Endothelial cell of umbilical vein (primary cell): Measurements from ENCODE around the gene KCNH1.

Source experiments
- EZH2 ChIP-seq: IDR thresholded peaks from 2 replicates; pipeline ENCODE4 v1.6.1; 2012; ENCODE audit warnings: borderline replicate concordance, low read depth, mild to moderate bottlenecking, moderate library complexity, low read length, inconsistent platforms; ENCODE audit not compliant: severe bottlenecking
- FOS ChIP-seq: IDR thresholded peaks from 2 replicates; pipeline ENCODE4 v1.6.1; 2011; ENCODE audit warnings: mild to moderate bottlenecking, low read length, moderate library complexity, borderline replicate concordance; ENCODE audit not compliant: insufficient read depth
- GATA2 ChIP-seq: IDR thresholded peaks from 2 replicates; pipeline ENCODE4 v1.7.0; 2011; ENCODE audit warnings: low read depth, mild to moderate bottlenecking, moderate library complexity, mixed read lengths, low read length; ENCODE audit not compliant: insufficient read length, insufficient read depth
- JUN ChIP-seq: IDR thresholded peaks from 2 replicates; pipeline ENCODE4 v1.6.1; 2011; ENCODE audit warnings: borderline replicate concordance, low read depth; ENCODE audit not compliant: insufficient read length, insufficient read depth
- MAX ChIP-seq: IDR thresholded peaks from 2 replicates; pipeline ENCODE4 v1.6.1; 2011; ENCODE audit not compliant: insufficient read depth, insufficient read length
- MYC ChIP-seq: IDR thresholded peaks from one replicate; pipeline ENCODE4 v1.6.1; 2011; ENCODE audit warnings: mild to moderate bottlenecking, low read depth, low read length
- POLR2A ChIP-seq: IDR thresholded peaks from 2 replicates; pipeline ENCODE4 v1.6.1; 2012; ENCODE audit warnings: low read depth, mild to moderate bottlenecking, control low read depth, low read length
- POLR2AphosphoS5 ChIP-seq: IDR thresholded peaks from 2 replicates; pipeline ENCODE4 v1.6.1; 2012; ENCODE audit warnings: low read depth, mild to moderate bottlenecking, control low read depth, low read length, moderate library complexity; ENCODE audit not compliant: insufficient read depth
- TF ChIP-seq, protein P1 (sequence below), 2 donors: IDR thresholded peaks; 1 replicate in 1 of 2; 2 replicates in 1 of 2; pipeline ENCODE4 v1.5.1; 2011; ENCODE audit warnings: low read length in 2 of 2, mild to moderate bottlenecking in 2 of 2, moderate library complexity in 2 of 2, control low read depth in 1 of 2, inconsistent platforms in 1 of 2, low read depth in 1 of 2; ENCODE audit not compliant: insufficient read depth in 1 of 2; ENCODE audit errors: extremely low read depth in 1 of 2

- TF ChIP-seq, protein P1, sequence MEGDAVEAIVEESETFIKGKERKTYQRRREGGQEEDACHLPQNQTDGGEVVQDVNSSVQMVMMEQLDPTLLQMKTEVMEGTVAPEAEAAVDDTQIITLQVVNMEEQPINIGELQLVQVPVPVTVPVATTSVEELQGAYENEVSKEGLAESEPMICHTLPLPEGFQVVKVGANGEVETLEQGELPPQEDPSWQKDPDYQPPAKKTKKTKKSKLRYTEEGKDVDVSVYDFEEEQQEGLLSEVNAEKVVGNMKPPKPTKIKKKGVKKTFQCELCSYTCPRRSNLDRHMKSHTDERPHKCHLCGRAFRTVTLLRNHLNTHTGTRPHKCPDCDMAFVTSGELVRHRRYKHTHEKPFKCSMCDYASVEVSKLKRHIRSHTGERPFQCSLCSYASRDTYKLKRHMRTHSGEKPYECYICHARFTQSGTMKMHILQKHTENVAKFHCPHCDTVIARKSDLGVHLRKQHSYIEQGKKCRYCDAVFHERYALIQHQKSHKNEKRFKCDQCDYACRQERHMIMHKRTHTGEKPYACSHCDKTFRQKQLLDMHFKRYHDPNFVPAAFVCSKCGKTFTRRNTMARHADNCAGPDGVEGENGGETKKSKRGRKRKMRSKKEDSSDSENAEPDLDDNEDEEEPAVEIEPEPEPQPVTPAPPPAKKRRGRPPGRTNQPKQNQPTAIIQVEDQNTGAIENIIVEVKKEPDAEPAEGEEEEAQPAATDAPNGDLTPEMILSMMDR (IDR thresholded peaks at IDR 0.05; ENCODE audit: extremely low read depth in 1 of 2, insufficient read depth in 1 of 2, low read depth in 1 of 2, low read length in 2 of 2) = no peak
- TF ChIP-seq MAX (no peak), EZH2 (no peak), POLR2AphosphoS5 (no peak), POLR2A (no peak), MYC (no peak), FOS (no peak), GATA2 (no peak), JUN (no peak)
Measured at GRCh38 chr1:210826686-210827085, 307.3 kb downstream of the KCNH1 start.
